Measurements from ENCODE around the gene TCERG1L.
"Not testable (repeated sequence)": the region's sequence is repeated elsewhere in the genome, so short reads cannot be mapped to it uniquely, and the experiment has no call there.

The TCERG1L gene, protein sequence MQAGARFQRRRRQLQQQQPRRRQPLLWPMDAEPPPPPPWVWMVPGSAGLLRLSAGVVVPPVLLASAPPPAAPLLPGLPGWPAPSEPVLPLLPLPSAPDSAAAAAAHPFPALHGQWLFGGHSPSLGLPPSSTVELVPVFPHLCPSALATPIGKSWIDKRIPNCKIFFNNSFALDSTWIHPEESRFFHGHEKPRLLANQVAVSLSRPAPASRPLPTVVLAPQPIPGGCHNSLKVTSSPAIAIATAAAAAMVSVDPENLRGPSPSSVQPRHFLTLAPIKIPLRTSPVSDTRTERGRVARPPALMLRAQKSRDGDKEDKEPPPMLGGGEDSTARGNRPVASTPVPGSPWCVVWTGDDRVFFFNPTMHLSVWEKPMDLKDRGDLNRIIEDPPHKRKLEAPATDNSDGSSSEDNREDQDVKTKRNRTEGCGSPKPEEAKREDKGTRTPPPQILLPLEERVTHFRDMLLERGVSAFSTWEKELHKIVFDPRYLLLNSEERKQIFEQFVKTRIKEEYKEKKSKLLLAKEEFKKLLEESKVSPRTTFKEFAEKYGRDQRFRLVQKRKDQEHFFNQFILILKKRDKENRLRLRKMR

DNA sequence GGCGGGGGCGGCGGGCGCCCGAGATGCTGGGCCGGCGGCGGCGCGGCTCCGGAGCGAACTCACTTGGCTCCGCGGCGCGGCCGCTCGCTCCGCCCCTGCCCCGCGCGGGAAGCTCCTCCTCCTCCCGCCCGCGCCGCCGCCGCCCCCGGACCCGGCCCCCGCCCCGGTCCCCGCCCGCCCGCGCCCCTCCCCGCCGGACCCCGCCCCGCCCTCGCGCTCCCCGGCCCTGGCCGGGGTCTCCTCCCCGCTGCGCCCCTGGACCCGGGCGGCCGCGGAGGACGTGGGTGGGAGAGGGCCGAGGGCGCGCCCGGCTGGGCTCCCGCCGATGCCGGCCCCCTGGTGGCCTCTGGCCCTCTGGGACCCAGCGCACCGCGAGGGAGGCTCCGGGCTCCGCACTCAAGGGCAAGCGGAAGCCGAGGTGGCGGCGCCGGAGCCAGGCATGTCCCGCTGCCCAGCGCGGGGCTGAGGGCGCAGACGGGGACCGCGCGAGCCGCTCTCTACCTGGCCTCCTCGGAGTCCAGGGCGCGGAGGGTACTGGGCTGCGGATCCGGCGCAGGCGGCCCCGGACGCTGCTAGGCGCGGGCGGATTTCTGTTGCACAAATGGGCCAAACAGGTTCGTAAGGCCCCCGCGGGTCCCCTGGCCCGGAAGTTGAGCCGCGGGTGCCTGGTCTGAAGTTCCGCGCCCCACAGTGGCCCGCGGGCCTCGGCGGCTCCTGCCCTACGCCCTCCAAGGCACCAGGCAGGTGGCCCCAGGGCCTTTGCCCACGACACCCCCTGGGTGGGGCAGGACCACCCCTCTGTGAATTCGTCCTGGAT, at the start of gene TCERG1L:
TCERG1L (minus strand) TSS at position 61 of the 817 bp plus-strand sequence. CDS start 86 bp downstream, outside the sequence.
- no peak for DNase-seq

DNA sequence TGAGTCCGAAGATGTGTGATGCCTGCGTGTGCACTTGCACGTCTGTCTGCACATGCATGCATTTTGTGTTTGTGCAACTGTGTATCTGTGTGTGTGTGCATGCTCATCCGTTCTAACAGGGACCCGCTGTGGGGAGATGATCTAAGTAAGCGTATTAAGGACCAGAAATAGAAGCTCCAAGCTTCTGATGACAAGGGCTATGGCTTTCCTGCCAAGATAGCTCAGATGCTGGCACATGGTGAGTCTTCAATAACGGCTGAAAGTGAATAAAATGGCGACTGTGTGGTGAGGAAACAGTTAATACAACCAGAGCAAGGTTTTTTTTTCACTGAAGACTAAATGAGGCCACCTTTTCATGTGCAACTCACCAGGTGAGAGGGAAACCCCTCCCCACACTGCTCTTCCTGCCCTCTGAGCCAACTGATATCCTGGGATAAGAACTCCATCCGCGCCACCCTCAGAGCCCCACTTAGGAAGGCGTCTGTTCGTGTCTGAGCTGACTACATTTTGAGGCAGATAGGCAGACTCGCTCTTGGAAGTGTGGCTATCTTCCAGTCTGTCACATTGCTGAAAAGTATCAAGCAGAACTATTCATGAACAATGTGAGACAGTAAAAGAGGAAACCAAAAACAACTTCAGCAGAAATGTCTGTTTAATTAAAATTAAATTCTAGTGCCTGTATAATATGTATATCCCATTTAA, 47.4 kb upstream of the TCERG1L start:
- DNase-seq = no peak

DNA sequence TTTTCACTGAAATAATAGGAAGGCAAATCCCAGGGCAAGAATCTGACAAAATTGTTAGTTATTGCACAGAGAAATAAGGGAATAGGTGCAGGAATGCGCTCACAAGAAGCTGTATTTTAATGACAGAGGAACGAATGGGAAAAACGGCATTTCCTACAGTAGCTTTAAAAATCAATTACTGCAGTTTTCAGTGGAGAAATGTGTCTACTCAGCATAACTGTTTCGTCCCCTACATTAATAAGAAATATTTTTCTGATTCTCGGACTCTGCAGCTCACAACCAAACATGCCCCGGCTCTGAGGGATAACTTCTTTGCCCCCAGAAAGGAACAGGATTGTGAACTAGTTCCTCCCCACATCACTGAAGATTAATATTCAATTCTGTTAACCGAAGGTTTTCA, 44.9 kb upstream of the TCERG1L start:
- no peak for DNase-seq

DNA sequence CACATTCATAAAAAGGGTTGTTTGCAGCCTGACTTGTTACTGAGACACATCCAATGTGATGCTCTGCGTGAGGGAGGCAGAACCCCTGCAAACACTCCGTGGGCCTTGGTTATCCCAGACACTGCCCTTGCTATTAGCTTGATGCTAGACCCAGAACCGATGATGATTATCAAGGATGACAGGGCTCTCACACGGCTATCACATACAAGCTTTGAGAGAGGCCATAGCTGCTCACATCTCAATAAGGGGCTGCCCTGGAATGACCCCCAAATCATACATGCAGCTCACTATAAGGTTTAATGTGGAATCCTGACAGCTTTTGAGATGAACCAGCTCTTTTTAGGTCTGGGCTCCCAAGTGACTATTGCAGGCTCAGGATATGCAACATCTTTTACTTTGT, 44.4 kb upstream of the TCERG1L start:
- no peak for DNase-seq

DNA sequence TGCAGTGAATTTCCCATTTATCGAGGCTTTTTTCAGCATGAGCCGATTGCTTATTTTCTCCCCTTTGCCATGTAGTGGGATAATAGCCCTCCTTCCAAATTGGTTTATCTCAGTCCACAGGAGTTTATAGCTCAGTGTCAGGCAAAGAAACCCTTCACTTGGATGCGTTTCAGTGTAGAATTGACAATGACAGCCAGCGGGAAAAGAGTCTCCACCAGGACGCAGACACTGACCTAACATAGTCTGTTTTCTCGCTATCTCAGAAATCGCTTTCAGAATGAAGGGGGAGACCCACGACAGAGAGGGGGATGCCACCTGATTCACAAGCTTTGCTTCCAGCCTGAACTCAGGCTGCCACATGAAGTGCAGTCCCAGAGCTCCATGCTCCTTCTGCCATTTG, 43.5 kb upstream of the TCERG1L start:
- no peak for DNase-seq

DNA sequence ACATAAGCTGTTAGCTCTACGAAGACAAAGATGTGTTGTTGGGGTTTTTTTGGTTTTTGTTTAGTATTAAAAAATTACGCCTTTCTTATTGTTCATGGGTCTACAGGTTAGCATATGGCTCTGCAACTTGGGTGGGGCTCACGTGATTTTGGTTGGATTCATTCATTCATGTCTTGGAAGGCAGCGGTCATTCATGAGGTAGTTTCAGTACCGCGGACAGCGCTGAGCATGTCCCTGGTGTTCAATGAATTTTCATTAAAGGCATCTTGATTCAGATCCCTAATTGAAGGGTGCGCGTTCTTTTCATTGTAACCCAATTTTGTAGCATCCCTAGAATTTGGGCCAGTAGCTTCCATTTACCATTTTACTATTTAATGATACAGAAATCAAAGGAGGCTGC, 42.9 kb upstream of the TCERG1L start:
- no peak for DNase-seq

DNA sequence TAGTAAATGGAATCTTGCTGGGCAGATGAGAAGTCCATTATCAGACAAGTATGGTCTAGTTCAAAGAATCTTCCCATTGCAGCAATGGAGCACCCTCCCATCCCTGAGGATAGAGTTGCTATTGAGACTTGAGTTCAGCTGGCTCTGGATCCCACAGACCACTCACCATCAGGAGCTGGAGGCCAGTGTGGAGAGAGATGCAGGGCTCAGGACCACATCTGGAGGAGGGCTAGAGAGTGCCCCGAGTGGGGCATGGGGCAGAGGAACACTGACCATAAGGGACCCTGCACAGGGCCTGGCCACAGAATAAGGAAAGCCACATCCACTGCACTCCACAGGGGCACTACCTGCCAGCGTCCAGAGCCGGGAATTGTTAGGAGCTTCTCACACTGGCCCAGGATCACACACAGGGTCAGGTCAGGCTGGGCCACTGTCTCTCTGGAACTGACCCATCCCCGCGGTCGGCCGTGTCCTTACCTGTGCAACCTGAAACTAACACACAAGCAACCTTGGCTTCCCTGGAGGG, 41.3 kb upstream of the TCERG1L start:
- DNase-seq = no peak

DNA sequence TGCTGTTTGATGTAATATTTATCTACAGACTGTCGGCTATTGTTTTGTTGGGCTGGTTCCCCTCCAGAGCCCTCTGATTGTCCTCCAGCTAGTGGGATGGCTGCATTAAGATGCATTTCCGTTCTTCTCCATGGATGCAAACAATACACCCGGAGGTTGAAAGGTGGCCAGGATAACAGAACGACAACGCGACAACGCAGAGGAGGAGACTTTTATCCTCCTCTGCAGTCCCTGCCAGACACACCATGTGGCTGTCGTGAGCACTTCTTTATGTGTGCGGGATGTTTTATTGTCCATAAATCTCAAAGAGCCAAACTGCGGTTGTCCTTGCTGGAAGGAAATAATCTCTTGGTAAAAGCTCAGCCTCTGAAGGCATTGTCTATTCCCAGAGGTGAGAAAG, 39.1 kb upstream of the TCERG1L start:
- no peak for DNase-seq

DNA sequence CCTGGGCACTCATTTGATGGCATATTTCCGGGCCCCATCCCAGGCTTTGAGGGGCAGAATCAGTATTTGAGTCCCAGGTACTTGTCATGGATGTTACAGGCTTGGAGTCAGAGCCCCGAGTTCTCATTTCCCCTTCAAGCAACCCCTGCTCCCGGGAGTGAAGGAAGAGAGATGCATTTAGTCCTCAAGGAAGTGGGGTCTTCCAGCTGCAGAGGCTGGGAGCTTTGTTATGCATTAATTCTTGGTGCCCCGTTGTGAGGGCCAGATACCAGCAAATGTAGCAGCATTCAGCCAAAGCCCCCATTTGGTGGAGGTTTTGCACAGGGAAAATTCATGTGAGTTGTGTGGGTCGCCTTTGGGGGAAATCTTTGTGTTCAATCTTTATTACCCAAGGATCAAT, 38.7 kb upstream of the TCERG1L start:
- no peak for DNase-seq

DNA sequence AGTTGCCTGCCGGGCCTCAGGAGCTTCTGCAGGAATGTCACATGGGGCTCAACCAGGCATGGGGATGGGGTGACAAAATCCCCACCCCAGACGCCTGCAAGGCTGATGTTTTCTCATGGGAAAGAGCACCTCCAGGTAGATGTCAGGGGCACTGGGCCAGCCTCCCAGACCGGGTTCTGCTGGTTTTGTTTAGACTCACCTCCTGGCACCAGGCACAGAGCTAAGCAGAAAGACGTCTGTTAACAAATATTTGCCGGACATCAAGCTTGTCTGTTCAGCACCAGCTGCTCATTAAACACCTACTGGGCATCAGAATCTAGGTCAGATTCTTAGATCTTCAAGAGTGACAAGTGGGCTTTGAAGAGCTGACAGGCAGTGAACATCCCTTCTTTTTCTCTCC, 34.9 kb upstream of the TCERG1L start:
- DNase-seq = no peak

DNA sequence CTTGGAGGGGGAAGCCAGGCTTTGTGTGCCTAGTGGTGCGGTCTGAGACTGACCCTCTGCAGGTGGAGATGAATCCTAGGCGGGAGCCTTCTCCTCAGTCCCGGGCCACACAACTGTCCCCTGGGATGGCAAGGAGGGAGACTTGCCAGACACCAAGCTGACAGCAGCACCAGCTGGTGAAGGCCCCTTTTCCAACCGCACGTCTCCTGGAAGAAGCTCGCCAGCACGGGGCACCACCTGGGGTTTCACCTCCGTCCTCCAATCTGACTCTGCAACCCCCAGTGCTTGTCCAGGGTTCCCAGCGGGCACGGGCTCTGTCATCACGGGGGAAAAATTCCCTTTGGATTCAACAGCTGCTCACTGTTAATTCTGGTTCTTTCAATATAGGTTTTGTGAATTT, 34.2 kb upstream of the TCERG1L start:
- no peak for DNase-seq

DNA sequence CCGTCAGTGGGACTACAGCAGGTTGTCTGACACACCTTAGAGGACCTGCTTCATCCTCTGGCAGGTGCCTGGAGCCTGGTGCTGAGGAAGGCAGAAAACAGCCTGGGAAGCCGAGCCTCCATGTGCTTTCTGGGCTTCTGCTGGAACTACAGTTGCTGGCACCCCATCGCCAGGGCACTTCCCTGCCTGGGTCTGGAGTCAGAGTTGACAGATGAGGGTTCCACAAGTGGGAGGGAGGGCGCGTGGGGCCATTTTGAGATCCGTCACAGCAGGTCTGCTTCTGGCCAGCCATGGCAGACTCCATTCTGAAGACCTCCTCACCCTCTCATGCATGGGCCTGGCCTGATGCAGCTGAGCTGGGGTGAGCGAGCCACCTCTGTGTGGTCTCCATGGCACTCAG, 33.2 kb upstream of the TCERG1L start:
- DNase-seq = no peak

DNA sequence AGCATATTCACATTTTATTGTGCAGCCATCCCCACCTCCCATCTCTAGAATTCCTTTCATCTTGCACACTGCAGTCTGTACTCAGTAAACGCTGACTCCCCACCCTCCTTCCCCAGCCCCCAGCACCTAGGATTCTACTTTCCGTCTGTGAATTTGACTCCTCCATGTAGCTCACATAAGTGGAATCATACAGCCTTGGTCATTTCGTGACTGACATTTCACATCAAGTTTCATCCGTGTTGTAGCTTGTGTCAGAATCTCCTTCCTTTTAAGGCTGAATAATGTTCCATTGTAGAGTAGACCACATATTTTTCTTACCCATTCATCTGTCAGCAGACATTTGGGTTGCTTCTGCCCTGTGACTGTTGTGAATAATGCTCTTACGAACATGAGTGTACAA, 26.2 kb upstream of the TCERG1L start:
- no peak for DNase-seq

DNA sequence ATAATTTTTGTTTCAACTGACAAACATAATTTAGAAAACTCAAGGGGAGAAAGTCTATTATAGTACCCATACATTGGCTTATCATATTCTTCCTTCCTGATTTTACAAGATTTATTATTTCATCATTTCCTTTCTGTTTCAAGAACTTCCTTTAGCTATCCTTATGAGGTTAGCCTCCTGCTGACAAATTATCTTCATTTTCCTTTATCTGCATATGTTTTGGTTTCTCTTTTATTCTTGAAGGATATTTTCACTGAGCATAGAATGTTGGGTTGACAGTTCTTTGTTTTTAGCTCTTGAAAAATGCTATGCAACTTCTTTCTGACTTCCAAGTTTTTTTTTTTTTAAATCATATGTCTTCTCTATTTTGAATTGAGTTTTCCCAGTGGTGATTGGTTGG, 21.3 kb upstream of the TCERG1L start:
- DNase-seq = no peak

DNA sequence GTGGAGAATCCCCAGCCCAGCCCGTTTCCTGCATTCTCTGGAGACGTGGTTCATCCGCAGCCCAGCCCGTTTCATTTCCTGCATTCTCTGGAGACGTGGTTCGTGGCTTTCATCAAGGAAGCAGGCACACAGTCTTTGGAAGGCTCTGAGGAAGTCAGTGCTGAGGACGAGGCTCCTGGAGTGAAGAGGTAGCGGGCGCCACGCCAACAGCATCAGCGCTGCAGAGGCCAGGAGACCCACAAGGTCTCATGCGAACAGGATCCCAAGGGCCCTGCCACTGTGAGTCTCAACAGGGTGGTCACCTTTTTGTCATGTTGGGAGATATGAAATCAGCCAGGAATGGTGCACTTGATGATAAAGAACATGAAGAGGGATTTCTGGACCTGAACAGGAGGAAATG, 12.4 kb upstream of the TCERG1L start:
- DNase-seq = no peak

DNA sequence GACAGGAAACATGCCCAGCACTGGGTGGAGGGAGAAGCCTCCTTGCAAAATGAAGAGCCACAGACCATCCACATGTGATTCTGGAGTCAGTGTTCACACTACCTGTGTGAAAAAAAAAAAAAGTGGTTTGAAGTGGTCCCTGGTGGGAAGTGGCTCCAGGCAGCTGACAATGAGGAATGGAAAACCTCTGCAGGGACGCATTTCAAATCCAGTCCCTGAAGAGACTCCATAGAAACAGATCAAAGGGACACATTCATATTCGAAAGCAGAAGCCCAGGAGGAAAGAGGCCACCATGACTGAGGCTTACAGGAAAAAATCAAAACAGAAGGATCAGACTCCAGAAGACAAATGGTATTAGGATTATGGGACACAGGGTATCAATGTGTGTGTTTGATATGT, 11.5 kb upstream of the TCERG1L start:
- DNase-seq = no peak

DNA sequence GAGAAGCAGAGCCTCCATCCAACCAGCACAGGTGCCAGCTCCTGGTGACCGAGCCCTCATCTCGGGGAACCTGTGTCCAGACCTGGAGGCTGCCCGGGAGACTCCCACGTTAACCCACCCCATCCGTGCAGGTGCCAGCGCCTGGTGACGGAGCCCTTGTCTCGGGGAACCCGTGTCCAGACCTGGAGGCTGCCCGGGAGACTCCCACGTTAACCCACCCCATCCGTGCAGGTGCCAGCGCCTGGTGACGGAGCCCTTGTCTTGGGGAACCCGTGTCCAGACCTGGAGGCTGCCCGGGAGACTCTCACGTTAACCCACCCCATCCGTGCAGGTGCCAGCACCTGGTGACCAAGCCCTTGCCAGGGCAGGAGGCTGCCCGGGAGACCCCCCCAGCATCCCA, 11.1 kb upstream of the TCERG1L start:
- not testable (repeated sequence) for DNase-seq

DNA sequence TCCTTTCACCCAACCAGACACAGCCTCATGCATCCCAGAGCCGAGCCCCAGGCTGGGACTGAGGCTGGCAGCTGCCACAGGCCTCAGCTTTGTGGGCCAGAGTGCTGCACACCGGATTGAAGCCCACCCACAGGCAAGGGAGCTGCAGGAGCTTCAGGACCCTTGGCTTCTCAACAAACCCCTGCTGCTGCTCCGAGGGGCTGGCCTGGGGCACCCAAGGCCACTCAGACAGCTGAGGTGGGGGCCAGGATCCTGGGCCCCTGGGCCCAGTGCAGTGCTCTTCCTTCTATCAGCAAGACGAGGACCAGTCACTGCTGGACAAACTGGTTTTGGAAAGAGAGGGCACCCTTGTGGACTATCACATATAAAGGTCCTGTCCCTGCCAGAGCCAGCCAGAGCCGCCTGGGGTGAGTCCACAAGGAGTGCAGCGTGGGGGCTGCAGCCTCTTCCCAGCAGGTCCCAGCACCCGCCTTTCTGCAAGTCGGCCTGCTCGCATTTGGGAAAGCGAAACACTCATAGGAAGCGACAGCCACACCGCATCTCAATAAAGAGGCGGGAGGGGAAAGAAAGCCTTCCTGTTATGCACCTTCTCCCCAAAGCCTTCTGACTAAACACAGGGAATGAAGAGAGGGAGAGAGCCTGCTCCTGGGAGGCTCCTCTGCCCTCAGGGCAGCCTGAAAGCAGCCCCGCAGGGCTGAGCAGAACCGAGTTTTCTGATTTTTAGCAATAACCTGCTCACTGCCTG, 9.5 kb upstream of the TCERG1L start:
- no peak for DNase-seq

DNA sequence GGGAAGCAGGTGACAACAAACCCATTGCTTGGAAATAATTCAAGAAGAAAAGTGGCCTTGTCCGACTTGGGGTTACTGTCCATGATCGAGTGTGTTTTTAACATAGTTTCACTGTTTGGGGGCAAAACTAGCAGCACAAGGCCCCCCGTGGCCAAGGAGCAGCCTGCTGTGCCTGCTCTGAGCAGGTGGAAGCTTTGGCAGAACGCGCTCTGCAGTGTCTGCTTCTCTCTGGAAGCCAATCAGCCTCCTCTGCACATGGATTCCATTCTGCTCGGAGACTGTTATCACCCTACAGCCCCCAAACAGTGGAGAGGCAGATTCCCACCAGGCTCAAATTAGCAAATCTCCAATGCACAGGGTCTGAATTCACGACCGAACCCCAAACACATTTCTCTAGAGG, 7.3 kb upstream of the TCERG1L start:
- no peak for DNase-seq

DNA sequence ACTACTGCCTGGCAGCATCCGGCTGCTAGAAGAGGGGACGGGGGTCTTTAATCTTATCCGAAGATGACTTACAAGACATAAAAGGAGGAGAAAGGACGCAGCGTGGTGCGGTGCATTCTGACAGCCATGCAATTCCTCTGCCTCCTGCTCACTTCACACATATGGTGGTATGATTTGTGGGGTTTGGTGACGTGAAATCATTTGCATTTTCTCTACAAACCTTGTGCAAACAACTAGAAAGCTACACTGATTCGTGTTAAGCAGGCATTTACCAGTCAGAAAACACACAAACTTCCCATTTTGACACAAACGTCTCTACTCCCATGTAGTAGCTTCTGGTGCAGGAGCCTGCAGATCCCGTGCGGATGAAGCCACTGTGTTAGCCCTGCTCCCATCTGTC, 6.8 kb upstream of the TCERG1L start:
- no peak for DNase-seq

DNA sequence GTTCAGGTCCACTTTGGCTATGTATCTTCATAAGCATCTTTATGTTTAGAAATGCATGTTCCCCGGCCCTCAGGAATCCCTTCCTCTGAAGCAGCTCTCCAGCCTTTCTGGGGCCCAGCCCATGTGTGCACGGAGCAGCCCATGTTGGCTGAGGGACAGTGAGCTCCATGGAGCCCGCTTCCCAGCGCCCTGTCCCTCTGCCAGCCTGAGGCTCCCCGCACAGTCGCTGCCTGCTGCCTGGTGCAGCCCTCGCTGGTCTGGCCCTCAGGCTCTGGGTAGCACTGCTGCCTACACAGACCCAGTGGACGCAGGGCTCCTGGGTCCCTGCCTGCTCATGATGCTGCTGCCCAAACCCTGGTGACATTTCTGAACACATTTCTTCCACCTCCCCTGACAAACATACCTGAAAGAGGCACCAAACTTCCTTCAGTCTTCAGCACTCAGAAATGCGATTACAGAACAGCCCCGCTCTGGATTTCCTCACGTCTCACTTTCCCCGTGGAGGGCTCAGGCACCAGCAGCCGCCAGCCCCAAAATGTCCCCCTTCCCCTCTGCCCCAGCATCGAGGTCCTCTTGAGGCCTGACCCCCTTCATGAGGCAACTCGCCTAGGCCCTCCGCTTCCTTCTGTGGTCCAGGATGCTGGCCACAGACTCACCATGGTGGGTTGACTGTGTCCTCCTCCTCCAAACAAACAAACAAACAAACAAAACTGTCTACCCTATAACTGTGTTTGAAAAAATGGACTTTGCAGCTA, 5.0 kb upstream of the TCERG1L start:
- DNase-seq = no peak

DNA sequence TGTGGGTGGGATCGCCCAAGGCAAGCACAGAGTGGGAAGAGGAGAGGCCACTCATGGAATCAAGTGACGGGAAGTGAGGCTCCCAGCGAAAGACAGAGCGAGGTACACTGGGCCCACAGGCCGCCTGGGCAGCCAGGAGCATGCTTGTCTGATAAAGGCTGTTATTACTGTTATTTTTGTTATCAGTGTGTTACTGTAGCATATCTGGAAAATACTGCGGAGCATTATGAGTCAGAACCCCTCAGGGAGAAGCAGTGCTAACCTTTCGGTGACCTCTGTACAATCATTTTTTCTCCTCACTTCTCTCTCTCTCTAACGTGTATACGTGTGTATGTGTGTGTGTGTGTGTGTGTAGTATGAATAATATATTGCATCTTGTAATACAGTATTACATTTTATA, 3.8 kb upstream of the TCERG1L start:
- no peak for DNase-seq

All from SHP77 treated with DMSO at 0.1 percent for 48 hours (cell line).